HG03108 (cell line): ENCODE data around the gene APBA2.
"Not testable (repeated sequence)": the region's sequence is repeated elsewhere in the genome, so short reads cannot be mapped to it uniquely, and the experiment has no call there.

Source experiments
- ATAC-seq: cut with Tn5 transposase; IDR thresholded peaks from one replicate; pipeline ENCODE4 v1.9.1; 2021; ENCODE audit warnings: moderate library complexity; ENCODE audit not compliant: unreplicated experiment

The APBA2 gene

GRCh38 chr15:29142129-29142747 lies 256.5 kb downstream of the APBA2 start:
- no peak for ATAC-seq

GRCh38 chr15:29143293-29143692 lies 257.5 kb downstream of the APBA2 start:
- ATAC-seq, result no peak

DNA sequence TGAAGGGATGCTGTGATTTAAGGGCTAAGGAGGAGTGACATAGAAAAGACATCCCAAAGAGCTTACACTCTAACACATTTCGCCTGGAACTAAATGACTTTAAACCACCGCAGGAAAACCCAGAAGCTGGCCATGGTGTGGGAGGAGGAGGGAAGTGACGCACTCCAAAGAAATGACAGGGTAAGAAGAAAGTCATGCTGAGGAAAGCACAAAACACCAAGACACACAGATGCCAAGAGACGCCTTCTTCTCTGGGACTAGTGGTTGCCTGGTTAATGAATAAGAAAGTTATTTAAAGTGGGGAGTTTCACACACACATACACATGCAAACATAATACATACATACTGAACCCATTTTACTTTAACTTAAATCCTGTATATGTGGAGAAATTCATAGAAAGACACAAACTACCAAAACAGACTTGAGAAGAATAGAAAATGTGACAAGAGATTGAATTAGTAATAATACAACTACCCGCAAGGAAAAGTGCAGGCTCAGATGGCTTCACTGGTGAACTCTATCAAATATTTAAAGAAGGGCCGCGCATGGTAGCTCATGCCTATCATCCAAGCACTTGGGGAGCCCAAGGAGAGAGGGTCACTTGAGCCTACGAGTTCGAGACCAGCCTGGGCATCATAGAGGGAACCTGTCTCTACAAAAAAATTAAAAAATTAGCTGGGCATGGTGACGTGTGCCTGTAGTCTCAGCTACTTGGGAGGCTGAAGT lies 258.3 kb downstream of the APBA2 start:
- ATAC-seq, result no peak

- no peak for ATAC-seq
These were observed 263.9 kb downstream of the APBA2 start for GRCh38 chr15:29149738-29150075.

DNA sequence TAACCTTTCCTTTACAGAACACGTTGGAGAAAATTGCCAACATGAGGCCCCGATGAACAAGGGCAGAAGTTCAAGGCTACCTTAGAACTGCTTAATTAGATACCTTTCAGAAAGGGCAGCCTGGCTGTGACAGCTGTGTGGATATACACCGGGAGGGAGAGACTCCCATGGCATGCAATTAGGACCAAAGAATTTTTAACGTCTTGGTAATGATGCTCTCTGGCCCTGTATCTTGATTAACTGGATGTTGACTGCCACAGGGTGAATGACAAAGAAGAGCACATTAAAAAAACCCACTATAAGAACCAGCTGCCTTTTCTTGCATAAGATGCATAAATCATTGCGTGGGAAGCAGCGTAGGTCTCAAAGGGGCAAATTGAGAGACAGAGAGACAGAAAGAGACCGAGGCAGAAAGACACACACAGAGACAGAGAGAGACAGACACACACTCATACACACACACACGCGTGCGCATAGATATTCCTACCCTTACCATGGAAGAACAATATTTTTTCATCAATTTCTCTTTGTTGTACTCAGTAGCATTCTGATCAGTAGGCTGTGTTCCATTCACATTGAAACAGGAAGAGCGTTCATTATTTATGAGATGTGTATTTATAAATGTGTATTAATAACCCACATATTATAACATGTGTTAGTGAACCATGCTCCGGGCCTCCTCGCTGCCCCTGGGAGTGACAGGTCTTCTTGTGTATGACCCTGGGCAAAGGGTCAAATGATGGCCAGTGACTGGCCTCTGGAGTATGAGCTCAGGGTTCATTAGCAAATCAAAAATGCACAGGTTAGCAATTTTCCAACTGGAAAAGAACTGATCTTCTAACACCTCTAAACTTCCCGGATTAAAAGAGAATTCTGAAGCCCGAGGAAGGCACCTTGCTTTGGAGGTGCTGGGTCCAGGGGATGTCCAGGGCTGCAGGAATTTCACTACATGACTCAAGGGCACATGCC lies 265.0 kb downstream of the APBA2 start:
- no peak for ATAC-seq

- ATAC-seq, result no peak
These were observed 265.7 kb downstream of the APBA2 start for GRCh38 chr15:29151484-29151857.

DNA sequence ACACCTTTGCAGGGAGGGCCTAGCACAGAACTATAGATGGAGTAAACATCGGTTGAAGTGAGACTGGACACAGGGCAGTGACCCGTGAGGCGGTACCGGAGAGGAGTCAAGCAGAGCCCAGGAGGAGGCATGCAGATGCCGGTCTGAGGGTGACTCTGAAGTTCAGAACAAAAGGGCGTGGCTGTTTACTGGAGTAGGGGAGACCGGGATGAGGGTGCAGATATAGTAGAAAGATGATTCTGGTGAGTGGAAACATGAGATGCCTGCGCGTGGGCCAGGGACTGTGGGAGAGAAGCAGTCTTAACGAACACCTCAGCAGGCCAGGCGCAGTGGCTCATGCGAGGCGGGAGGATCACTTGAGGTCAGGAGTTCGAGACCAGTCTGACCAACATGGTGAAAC lies 270.7 kb downstream of the APBA2 start:
- ATAC-seq, result no peak

- ATAC-seq, result no peak
These were observed 274.1 kb downstream of the APBA2 start for GRCh38 chr15:29159771-29160455.

- no peak for ATAC-seq
These were observed 276.6 kb downstream of the APBA2 start for GRCh38 chr15:29162411-29162810.

- not testable (repeated sequence) for ATAC-seq
These were observed 281.3 kb downstream of the APBA2 start for GRCh38 chr15:29167122-29167521.
